ENCODE results near the gene EPHA3. TPM values are rescaled to one million over a fixed set of nuclear protein-coding genes. Genes with fewer than 3 reads are reported as not detected.

EPHA3 gene
- total and polyA plus RNA-seq, 2 donors (not counting 1 experiment from before 2014, with no cell fraction given), result 0.23 to 0.99 TPM

- peak in 1 of 2 donors; percentile 32 for DNase-seq (ENCODE audit: low read depth in 2 of 2)
- no peaks in the 10 kb centered on the region for H3K27me3 ChIP-seq (ENCODE audit: control insufficient read depth, insufficient read depth, low read length)
- H3K4me3 ChIP-seq (replicated peaks in 1 of 4; ENCODE audit: control extremely low read depth in 1 of 4, insufficient read depth in 1 of 4, low read depth in 3 of 4, low read length in 4 of 4), result no peak overlapping the region
- TF ChIP-seq EZH2 (IDR thresholded peaks at IDR 0.05; ENCODE audit: low read length, missing control alignments), result no peak
- no peak for TF ChIP-seq CTCF (conservative IDR thresholded peaks at IDR 0.05 in 1 of 2, IDR thresholded peaks at IDR 0.05 in 1 of 2; ENCODE audit: low read depth in 1 of 2, low read length in 2 of 2)
- H3K79me2 ChIP-seq (ENCODE audit: control insufficient read depth, insufficient read depth, low read length), result no peaks in the 10 kb centered on the region
- no peaks in the 10 kb centered on the region for H3K36me3 ChIP-seq (ENCODE audit: control insufficient read depth, insufficient read depth, low read length)
- H3K4me2 ChIP-seq (ENCODE audit: extremely low read depth, insufficient read depth, low read length), result no peak overlapping the region
- H3K9me3 ChIP-seq (ENCODE audit: control insufficient read depth, insufficient read depth, low read depth, low read length), result no peaks in the 10 kb centered on the region
- no peaks in the 10 kb centered on the region for H4K20me1 ChIP-seq (ENCODE audit: control insufficient read depth, extremely low read depth, insufficient read depth, low read length)
- no peak overlapping the region for H3K9ac ChIP-seq (ENCODE audit: insufficient read depth, low read length)
- H3K27ac ChIP-seq (ENCODE audit: insufficient read depth, low read length), result no peak overlapping the region
- H2AFZ ChIP-seq (ENCODE audit: low read length), result no peak overlapping the region
- no peaks in the 10 kb centered on the region for H3K4me1 ChIP-seq (ENCODE audit: control insufficient read depth, extremely low read depth, insufficient read depth, low read length)
These were observed 250.9 kb downstream of the EPHA3 start for GRCh38 chr3:89358281-89358680.

- Histone ChIP-seq H3K4me3 (replicated peaks in 1 of 4; ENCODE audit: control extremely low read depth in 1 of 4, insufficient read depth in 1 of 4, low read depth in 3 of 4, low read length in 4 of 4) (no peak overlapping the region), H3K4me1 (ENCODE audit: control insufficient read depth, extremely low read depth, insufficient read depth, low read length) (no peaks in the 10 kb centered on the region), H3K79me2 (ENCODE audit: control insufficient read depth, insufficient read depth, low read length) (no peaks in the 10 kb centered on the region), H3K27ac (ENCODE audit: insufficient read depth, low read length) (no peak overlapping the region), H3K9me3 (ENCODE audit: control insufficient read depth, insufficient read depth, low read depth, low read length) (no peaks in the 10 kb centered on the region), H4K20me1 (ENCODE audit: control insufficient read depth, extremely low read depth, insufficient read depth, low read length) (no peaks in the 10 kb centered on the region), H3K4me2 (ENCODE audit: extremely low read depth, insufficient read depth, low read length) (no peak overlapping the region), H2AFZ (ENCODE audit: low read length) (no peak overlapping the region), H3K9ac (ENCODE audit: insufficient read depth, low read length) (no peak overlapping the region), H3K27me3 (ENCODE audit: control insufficient read depth, insufficient read depth, low read length) (no peaks in the 10 kb centered on the region), H3K36me3 (ENCODE audit: control insufficient read depth, insufficient read depth, low read length) (no peaks in the 10 kb centered on the region)
- DNase-seq (ENCODE audit: low read depth in 2 of 2), result peak in 1 of 2 donors; percentile 88
- TF ChIP-seq CTCF (conservative IDR thresholded peaks at IDR 0.05 in 1 of 2, IDR thresholded peaks at IDR 0.05 in 1 of 2; ENCODE audit: low read depth in 1 of 2, low read length in 2 of 2) (no peak), EZH2 (IDR thresholded peaks at IDR 0.05; ENCODE audit: low read length, missing control alignments) (no peak)
These were observed 252.7 kb downstream of the EPHA3 start for GRCh38 chr3:89360156-89360555.

- Histone ChIP-seq H2AFZ (ENCODE audit: low read length) (no peak overlapping the region), H3K27me3 (ENCODE audit: control insufficient read depth, insufficient read depth, low read length) (no peaks in the 10 kb centered on the region), H3K4me1 (ENCODE audit: control insufficient read depth, extremely low read depth, insufficient read depth, low read length) (no peaks in the 10 kb centered on the region), H4K20me1 (ENCODE audit: control insufficient read depth, extremely low read depth, insufficient read depth, low read length) (no peaks in the 10 kb centered on the region), H3K36me3 (ENCODE audit: control insufficient read depth, insufficient read depth, low read length) (no peaks in the 10 kb centered on the region), H3K4me2 (ENCODE audit: extremely low read depth, insufficient read depth, low read length) (no peak overlapping the region), H3K79me2 (ENCODE audit: control insufficient read depth, insufficient read depth, low read length) (no peaks in the 10 kb centered on the region), H3K27ac (ENCODE audit: insufficient read depth, low read length) (no peak overlapping the region), H3K9me3 (ENCODE audit: control insufficient read depth, insufficient read depth, low read depth, low read length) (no peaks in the 10 kb centered on the region), H3K9ac (ENCODE audit: insufficient read depth, low read length) (no peak overlapping the region), H3K4me3 (replicated peaks in 1 of 4; ENCODE audit: control extremely low read depth in 1 of 4, insufficient read depth in 1 of 4, low read depth in 3 of 4, low read length in 4 of 4) (no peak overlapping the region)
- TF ChIP-seq CTCF (conservative IDR thresholded peaks at IDR 0.05 in 1 of 2, IDR thresholded peaks at IDR 0.05 in 1 of 2; ENCODE audit: low read depth in 1 of 2, low read length in 2 of 2) (no peak), EZH2 (IDR thresholded peaks at IDR 0.05; ENCODE audit: low read length, missing control alignments) (no peak)
- peak in 1 of 2 donors; percentile 45 for DNase-seq (ENCODE audit: low read depth in 2 of 2)
These were observed 255.1 kb downstream of the EPHA3 start for GRCh38 chr3:89362496-89362895.

Measured in fibroblast of lung (primary cell).